ENCODE measurements around the gene CEP112.

GRCh38 chr17:65800655-65801054 lies 391.3 kb downstream of the CEP112 start:
- TF ChIP-seq POLR2A (IDR thresholded peaks at IDR 0.05): no peak
- TF ChIP-seq CTCF (IDR thresholded peaks at IDR 0.05): no peak
